GM18517 (cell line): Measurements from ENCODE around the gene GSTCD.
"Not testable (repeated sequence)": the region's sequence is repeated elsewhere in the genome, so short reads cannot be mapped to it uniquely, and the experiment has no call there.

ENCODE experiments used
- ATAC-seq: cut with Tn5 transposase; IDR thresholded peaks from one replicate; pipeline ENCODE4 v1.9.1; 2021; ENCODE audit warnings: mild to moderate bottlenecking, moderate library complexity; ENCODE audit not compliant: unreplicated experiment

The GSTCD gene

GRCh38 chr4:105708181-105709080, at the start of gene GSTCD, which contains the start of gene INTS12:
TSS of gene GSTCD (plus strand) at chr4:105708784. CDS start at chr4:105717614, 8,830 bp downstream.
TSS of gene INTS12 (minus strand) at chr4:105708689. CDS start at chr4:105700005, 8,684 bp downstream.
- ATAC-seq = peak; percentile 85

DNA sequence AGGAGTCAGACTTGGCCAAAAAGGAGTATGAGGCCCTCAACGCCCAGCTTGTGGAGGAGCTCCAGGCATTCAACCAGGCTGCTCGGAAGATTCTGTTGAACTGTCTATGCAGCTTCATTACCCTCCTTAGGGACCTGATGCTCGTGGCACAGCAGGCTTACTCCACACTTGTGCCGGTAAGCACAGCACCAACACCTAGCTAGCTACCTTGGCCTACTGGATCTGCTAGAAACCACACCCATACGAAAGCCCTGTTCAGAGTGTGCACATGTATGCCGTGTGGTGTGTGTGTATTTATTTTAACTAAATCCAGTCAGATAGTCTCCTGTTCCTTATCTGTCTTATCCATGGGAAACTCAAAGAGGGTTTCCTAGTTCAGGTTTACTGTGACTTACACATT, 49.4 kb upstream of the GSTCD start:
- ATAC-seq = no peak

- no peak for ATAC-seq
Measured at GRCh38 chr4:105661028-105661427, 47.6 kb upstream of the GSTCD start.

DNA sequence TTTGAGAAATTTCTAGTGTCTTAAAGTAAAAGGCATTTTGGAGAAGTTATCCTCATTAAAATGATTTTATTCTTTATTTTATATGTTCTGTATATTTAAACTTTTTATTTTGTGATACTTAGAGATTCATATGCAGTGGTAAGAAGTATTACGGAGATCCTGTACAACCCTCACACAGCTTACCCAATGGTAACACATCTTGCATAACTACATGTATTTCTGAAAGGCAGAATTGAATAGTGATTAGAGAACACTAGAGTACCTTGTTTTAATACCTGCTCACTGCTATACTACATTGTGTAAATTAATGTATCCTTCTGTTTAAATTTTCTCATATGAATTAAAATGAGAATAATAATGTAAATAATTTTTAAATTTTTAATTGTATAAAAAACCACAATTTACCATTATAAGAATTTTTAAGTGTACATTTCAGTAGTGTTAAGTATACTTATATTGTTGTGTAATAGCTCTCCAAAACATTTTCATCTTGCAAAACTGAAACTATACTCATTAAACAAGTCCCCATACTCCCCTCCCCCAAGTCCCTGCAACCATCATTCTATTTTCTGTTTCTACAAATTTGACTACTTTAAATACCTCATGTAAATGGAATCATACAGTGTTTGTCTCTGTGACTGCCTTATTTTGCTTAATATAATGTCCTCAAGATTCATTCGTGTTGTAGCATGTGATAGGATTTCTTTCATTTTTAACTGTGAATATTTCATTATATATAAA, 45.5 kb upstream of the GSTCD start:
- no peak for ATAC-seq

DNA sequence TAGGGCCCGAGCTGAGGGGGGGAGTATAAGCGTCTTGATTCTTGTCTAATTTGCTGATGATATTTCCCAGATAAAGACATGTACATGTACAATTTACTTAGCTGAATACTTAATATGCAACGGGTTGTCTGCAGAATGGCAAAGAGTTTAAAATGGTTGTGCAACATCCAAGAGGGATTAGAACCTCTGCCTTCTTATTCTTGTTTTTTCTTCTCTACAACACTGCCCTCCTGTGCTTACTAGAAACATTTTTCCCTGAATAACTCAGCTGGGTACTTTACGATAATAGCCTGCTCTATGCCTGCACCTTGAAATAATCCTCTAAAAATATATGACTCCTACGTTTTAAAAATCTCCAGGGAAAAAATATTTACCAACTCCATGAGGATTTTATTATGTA, 41.9 kb upstream of the GSTCD start:
- ATAC-seq = peak; percentile 70

- ATAC-seq = no peak
Measured at GRCh38 chr4:105670684-105671083, 37.9 kb upstream of the GSTCD start.

DNA sequence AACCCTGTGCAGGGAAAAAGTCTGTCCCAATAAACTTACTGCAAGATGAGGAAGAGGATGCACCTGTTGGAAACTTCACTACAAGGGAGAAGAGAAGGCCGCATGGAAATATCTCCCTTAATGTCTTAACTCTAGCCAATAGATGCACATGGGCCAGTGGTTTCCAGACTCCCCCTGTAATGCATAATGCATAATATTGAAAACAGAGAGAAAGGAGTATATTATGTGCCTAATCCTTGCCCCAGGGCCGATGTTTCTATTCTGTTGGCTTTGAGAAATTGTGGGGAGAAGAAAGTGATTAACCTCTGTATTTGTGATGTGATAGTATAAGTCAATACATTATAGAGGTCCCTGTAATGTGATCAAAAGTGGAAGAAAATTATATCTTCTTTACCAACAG, 37.3 kb upstream of the GSTCD start:
- no peak for ATAC-seq

- no peak for ATAC-seq
Measured at GRCh38 chr4:105674011-105674410, 34.6 kb upstream of the GSTCD start.

- no peak for ATAC-seq
Measured at GRCh38 chr4:105677709-105678108, 30.9 kb upstream of the GSTCD start.

DNA sequence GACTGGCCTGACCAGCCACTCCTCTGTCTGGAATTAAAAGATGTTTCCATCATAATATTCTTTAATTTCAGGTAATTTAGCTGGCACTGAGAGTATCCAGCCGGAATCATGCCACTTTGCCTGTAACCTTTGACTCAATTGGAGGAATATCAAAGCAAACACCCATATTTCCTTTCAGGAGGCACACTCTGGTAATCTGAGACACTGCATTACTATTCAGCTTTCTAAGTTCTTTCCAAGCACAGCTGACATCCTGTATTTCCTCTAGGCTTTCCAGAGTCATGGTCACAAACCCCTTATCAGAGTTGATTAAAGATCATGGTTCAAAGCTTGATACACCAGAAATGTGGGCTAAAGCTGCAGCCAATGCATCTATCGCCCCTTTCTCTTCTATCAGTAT, 29.4 kb upstream of the GSTCD start:
- ATAC-seq = no peak

- no peak for ATAC-seq
Measured at GRCh38 chr4:105683038-105683437, 25.5 kb upstream of the GSTCD start.

- ATAC-seq = no peak
Measured at GRCh38 chr4:105686571-105686970, 22.0 kb upstream of the GSTCD start.

GRCh38 chr4:105694812-105695211, 13.8 kb upstream of the GSTCD start:
- not testable (repeated sequence) for ATAC-seq

DNA sequence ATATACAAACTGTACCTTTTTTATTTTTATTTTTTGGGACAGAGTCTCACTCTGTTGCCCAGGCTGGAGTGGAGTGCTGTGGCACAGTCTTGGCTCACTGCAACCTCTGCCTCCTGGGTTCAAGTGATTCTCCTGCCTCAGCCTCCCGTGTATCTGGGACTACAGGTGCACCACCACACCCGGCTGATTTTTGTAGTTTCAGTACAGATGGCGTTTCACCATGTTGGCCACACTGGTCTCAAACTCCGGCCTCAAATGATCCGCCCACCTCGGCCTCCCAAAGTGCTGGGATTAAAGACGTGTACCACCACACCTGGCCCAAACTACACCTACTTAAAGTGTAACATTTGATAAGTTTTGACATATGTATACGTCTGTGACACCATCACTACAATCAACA, 12.8 kb upstream of the GSTCD start:
- ATAC-seq = not testable (repeated sequence)

GRCh38 chr4:105698607-105699006, 10.0 kb upstream of the GSTCD start:
- no peak for ATAC-seq

DNA sequence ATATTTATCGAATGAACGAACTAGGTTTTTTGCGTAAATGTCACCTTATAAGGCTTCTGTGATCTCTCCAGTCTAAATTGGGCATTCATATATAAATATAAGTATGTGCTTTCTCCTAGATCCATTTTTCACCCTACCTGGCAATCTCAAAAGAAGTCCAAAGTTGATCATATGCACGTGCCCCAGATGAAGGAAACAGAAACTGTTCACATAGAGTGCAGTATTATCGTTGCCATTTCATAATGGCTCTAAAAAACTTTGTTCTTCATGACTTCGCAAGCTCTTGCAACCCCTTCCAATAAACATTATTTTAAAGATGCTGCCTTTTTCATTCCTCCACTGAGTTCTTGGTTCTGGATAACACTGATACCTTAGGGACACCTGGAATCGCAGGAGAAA, 803 bp upstream of the GSTCD start:
- no peak for ATAC-seq

DNA sequence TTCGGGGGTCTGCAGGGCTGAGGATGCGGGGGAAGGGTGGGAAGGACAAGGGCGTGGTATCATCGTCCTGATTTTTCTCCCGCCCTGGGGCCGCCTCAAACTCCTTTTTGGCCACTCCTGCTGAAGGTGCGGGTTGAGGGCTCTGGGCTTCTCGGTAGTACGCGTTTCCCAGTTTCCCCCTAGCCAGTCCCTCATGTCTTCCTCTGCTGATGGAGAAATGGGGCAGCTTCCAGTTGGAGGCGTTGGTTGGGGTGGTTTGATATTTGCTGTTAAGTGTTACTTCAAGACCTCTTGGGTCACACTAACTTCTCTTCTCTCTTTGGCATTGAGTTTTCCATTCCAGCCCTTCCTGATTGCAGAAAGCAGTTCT, 482 bp downstream of the GSTCD start:
- ATAC-seq = peak; percentile 27

GRCh38 chr4:105710012-105710600, 1.5 kb downstream of the GSTCD start:
- no peak for ATAC-seq

DNA sequence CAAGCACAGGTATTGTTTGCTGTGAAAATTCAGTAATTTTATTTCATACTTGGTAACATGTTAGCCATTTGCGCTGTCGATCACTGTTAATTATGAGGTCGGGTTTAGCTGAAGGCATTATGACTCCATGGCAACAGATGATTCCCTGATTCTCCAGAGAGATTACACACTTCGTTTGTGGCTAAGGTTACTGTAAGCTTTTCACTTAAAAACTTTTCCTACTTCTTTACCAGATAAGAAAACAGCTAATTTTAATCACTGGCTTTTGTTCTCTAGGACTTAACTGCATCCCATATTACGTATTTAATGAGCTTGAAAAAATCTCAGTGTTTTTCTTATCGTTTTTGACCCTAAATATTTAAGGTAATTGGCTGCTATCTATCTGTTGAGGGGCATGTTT, 2.1 kb downstream of the GSTCD start:
- no peak for ATAC-seq

GRCh38 chr4:105712766-105713165, 4.2 kb downstream of the GSTCD start:
- ATAC-seq = no peak

GRCh38 chr4:105714071-105714521, 5.5 kb downstream of the GSTCD start:
- peak; percentile 68 for ATAC-seq

GRCh38 chr4:105714932-105715331, 6.3 kb downstream of the GSTCD start:
- ATAC-seq = no peak
